Osteoblast (primary cell): Measurements from ENCODE around the gene FBP1. TPM values are rescaled to one million over a fixed set of nuclear protein-coding genes. Genes with fewer than 3 reads are reported as not detected.

Source experiments
- DNase-seq: peaks from one replicate; pipeline ENCODE4 v3.0.0; 2011; ENCODE audit warnings: low spot score, mixed read lengths; ENCODE audit not compliant: insufficient read length; ENCODE audit errors: missing footprints
- H2AFZ ChIP-seq: 2 replicates; pipeline ENCODE4 v1.6.0; 2011; ENCODE audit warnings: mild to moderate bottlenecking, low read length
- H3K27ac ChIP-seq: 2 replicates; pipeline ENCODE4 v1.5.1; 2011; ENCODE audit warnings: mild to moderate bottlenecking, low read depth, low read length, moderate library complexity
- H3K27me3 ChIP-seq: 2 replicates; pipeline ENCODE4 v1.6.0; 2012; ENCODE audit warnings: mild to moderate bottlenecking, control low read depth, inconsistent platforms, low read length, moderate library complexity; ENCODE audit not compliant: insufficient read depth
- H3K36me3 ChIP-seq: 2 replicates; pipeline ENCODE4 v1.5.1; 2011; ENCODE audit warnings: mild to moderate bottlenecking, low read length, control low read depth, moderate library complexity; ENCODE audit not compliant: insufficient read depth
- H3K4me1 ChIP-seq: 2 replicates; pipeline ENCODE4 v1.5.1; 2011; ENCODE audit warnings: mild to moderate bottlenecking, low read length, control low read depth, moderate library complexity; ENCODE audit not compliant: insufficient read depth
- H3K4me2 ChIP-seq: 2 replicates; pipeline ENCODE4 v1.6.0; 2011; ENCODE audit warnings: mild to moderate bottlenecking, low read length; ENCODE audit not compliant: insufficient read depth
- H3K4me3 ChIP-seq: fragments of 200-600 bp; sonication (generic); 3 replicates; pipeline ENCODE4 v1.5.1; 2012; ENCODE audit warnings: mild to moderate bottlenecking, low read length, inconsistent platforms; ENCODE audit not compliant: insufficient read depth
- H3K79me2 ChIP-seq: 2 replicates; pipeline ENCODE4 v1.6.0; 2012; ENCODE audit warnings: mild to moderate bottlenecking, low read length, control low read depth, inconsistent platforms; ENCODE audit not compliant: insufficient read depth
- H3K9me3 ChIP-seq: 2 replicates; pipeline ENCODE4 v1.5.1; 2011; ENCODE audit warnings: low read depth, low read length, control low read depth
- H4K20me1 ChIP-seq: 2 replicates; pipeline ENCODE4 v1.6.0; 2012; ENCODE audit warnings: mild to moderate bottlenecking, low read length, control low read depth; ENCODE audit not compliant: insufficient read depth
- total RNA-seq: library from RNA; depleted of rRNA; stranded (reverse); fragments of >200 nt; gene quantifications from 2 replicates; pipeline ENCODE4 v1.2.3, GENCODE V29; 2012
- TF ChIP-seq, protein P1 (sequence below): IDR thresholded peaks from 2 replicates; pipeline ENCODE4 v1.5.1; 2011; ENCODE audit warnings: mild to moderate bottlenecking, low read depth, low read length, moderate library complexity; ENCODE audit errors: extremely low read depth

FBP1 gene
- total RNA-seq, 1 donor: 0.72 TPM

DNA sequence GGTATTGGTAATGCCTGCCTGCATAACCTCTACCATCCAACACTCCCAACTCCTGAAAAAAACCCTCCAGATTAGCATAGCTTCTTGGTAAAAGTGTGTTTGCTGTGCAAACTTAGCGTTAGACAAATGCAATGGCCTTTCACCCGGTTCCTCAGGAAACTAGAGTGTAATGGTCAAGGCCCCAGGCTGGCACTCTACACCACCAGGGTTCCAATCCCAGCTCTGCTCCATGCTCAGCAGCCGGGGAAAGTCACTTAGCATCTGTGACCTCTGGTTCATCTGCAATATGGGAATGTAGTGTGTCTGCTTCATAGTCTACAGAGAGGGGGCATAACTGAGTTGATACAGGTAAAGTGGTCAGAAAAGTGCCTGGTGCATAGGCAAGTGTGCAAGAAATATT, 9.0 kb downstream of the FBP1 start:
- H3K4me1 ChIP-seq: no peaks in the 10 kb centered on the region
- no peaks in the 10 kb centered on the region for H4K20me1 ChIP-seq
- no peak for DNase-seq
- no peak overlapping the region for H3K27ac ChIP-seq
- no peaks in the 10 kb centered on the region for H3K79me2 ChIP-seq
- no peaks in the 10 kb centered on the region for H3K9me3 ChIP-seq
- H3K4me2 ChIP-seq: no peak overlapping the region
- peaks cover 17% of the 10 kb centered on the region for H3K27me3 ChIP-seq
- no peaks in the 10 kb centered on the region for H3K36me3 ChIP-seq
- TF ChIP-seq, protein P1, sequence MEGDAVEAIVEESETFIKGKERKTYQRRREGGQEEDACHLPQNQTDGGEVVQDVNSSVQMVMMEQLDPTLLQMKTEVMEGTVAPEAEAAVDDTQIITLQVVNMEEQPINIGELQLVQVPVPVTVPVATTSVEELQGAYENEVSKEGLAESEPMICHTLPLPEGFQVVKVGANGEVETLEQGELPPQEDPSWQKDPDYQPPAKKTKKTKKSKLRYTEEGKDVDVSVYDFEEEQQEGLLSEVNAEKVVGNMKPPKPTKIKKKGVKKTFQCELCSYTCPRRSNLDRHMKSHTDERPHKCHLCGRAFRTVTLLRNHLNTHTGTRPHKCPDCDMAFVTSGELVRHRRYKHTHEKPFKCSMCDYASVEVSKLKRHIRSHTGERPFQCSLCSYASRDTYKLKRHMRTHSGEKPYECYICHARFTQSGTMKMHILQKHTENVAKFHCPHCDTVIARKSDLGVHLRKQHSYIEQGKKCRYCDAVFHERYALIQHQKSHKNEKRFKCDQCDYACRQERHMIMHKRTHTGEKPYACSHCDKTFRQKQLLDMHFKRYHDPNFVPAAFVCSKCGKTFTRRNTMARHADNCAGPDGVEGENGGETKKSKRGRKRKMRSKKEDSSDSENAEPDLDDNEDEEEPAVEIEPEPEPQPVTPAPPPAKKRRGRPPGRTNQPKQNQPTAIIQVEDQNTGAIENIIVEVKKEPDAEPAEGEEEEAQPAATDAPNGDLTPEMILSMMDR: no peak
- H3K4me3 ChIP-seq: no peak overlapping the region
- no peak overlapping the region for H2AFZ ChIP-seq

GRCh38 chr9:94627287-94627686, 12.0 kb downstream of the FBP1 start:
- no peaks in the 10 kb centered on the region for H4K20me1 ChIP-seq
- TF ChIP-seq, protein P1: no peak
- no peaks in the 10 kb centered on the region for H3K36me3 ChIP-seq
- no peak overlapping the region for H2AFZ ChIP-seq
- no peaks in the 10 kb centered on the region for H3K4me1 ChIP-seq
- no peak overlapping the region for H3K4me3 ChIP-seq
- H3K4me2 ChIP-seq: no peak overlapping the region
- no peaks in the 10 kb centered on the region for H3K79me2 ChIP-seq
- H3K9me3 ChIP-seq: no peaks in the 10 kb centered on the region
- H3K27me3 ChIP-seq: peaks cover 13% of the 10 kb centered on the region
- H3K27ac ChIP-seq: no peak overlapping the region
- DNase-seq: no peak

DNA sequence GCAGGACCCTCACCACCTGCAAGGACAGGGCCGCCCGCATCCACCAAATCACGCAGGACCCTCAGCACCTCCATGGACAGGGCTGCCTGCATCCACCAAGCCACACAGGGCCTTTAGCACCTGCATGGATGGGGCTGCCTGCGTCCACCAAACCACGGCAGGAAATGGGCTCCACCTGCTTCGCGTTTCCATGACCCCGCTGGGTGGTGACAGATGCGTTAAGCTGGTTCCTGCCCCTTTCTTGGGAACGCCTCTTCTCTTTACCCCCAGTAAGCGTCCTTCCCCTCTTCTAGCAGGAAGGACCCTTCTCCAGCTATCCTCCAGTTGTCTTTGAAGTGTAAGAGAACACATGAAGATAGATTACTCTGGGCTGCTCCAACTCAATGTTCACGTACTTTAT, 13.5 kb downstream of the FBP1 start:
- DNase-seq: no peak
- Histone ChIP-seq H3K4me3 (no peak overlapping the region), H3K27ac (no peak overlapping the region), H3K4me2 (no peak overlapping the region), H3K9me3 (no peaks in the 10 kb centered on the region), H3K4me1 (no peaks in the 10 kb centered on the region), H3K27me3 (peaks cover 4% of the 10 kb centered on the region), H3K36me3 (no peaks in the 10 kb centered on the region), H2AFZ (no peak overlapping the region), H3K79me2 (no peaks in the 10 kb centered on the region), H4K20me1 (no peaks in the 10 kb centered on the region)
- TF ChIP-seq, protein P1: no peak

- peak; percentile 86 for DNase-seq
- TF ChIP-seq, protein P1: no peak
- no peak overlapping the region for H3K27ac ChIP-seq
- H4K20me1 ChIP-seq: no peaks in the 10 kb centered on the region
- H3K4me2 ChIP-seq: no peak overlapping the region
- H3K36me3 ChIP-seq: no peaks in the 10 kb centered on the region
- H3K9me3 ChIP-seq: no peaks in the 10 kb centered on the region
- H3K79me2 ChIP-seq: no peaks in the 10 kb centered on the region
- no peak overlapping the region for H2AFZ ChIP-seq
- peaks cover 5% of the 10 kb centered on the region for H3K27me3 ChIP-seq
- no peak overlapping the region for H3K4me3 ChIP-seq
- H3K4me1 ChIP-seq: no peaks in the 10 kb centered on the region
Measured at GRCh38 chr9:94624629-94625028, 14.7 kb downstream of the FBP1 start.
